Loucy (cell line): ENCODE measurements around the gene AGAP1.

Source experiments
- H2AFZ ChIP-seq: fragments of 200-600 bp; sonication (generic); 2 replicates; pipeline ENCODE4 v1.6.0; 2016; ENCODE audit warnings: antibody characterized with exemption, mild to moderate bottlenecking, low read length, moderate library complexity
- H3F3A ChIP-seq: fragments of 200-600 bp; 2 replicates; pipeline ENCODE4 v1.6.0; 2016; ENCODE audit warnings: antibody characterized with exemption, low read depth, mild to moderate bottlenecking
- H3K27me3 ChIP-seq: fragments of 200-600 bp; sonication (generic); 2 replicates; pipeline ENCODE4 v1.6.1; 2014; ENCODE audit warnings: low read length, mild to moderate bottlenecking; ENCODE audit not compliant: insufficient read depth, poor library complexity, severe bottlenecking
- H3K36me3 ChIP-seq: fragments of 200-600 bp; sonication (generic); 2 replicates; pipeline ENCODE4 v1.6.1; 2016; ENCODE audit warnings: low read length; ENCODE audit not compliant: insufficient read depth
- H3K4me1 ChIP-seq: fragments of 200-600 bp; sonication (generic); 2 replicates; pipeline ENCODE4 v1.5.1; 2014; ENCODE audit warnings: low read length, mild to moderate bottlenecking; ENCODE audit not compliant: insufficient read depth, poor library complexity, severe bottlenecking
- H3K4me2 ChIP-seq: fragments of 200-600 bp; sonication (generic); 2 replicates; pipeline ENCODE4 v1.6.0; 2014; ENCODE audit warnings: antibody characterized with exemption, low read length, low read depth, mild to moderate bottlenecking; ENCODE audit not compliant: poor library complexity, severe bottlenecking
- H3K4me3 ChIP-seq: fragments of 200-600 bp; sonication (generic); 2 replicates; pipeline ENCODE4 v1.5.1; 2014; ENCODE audit warnings: low read length, mild to moderate bottlenecking, mixed read lengths; ENCODE audit not compliant: poor library complexity, severe bottlenecking
- H3K79me2 ChIP-seq: fragments of 200-600 bp; sonication (generic); 2 replicates; pipeline ENCODE4 v1.6.1; 2014; ENCODE audit warnings: low read length; ENCODE audit not compliant: insufficient read depth
- H3K9ac ChIP-seq: fragments of 200-600 bp; sonication (generic); 2 replicates; pipeline ENCODE4 v1.6.0; 2014; ENCODE audit warnings: mild to moderate bottlenecking, low read depth, low read length, moderate library complexity; ENCODE audit not compliant: poor library complexity, severe bottlenecking
- H3K9me2 ChIP-seq: fragments of 200-600 bp; sonication (generic); replicated peaks from 2 replicates; pipeline ENCODE4 v1.6.1; 2016; ENCODE audit warnings: low read depth, low read length, mixed read lengths
- H3K9me3 ChIP-seq: fragments of 200-600 bp; sonication (generic); 2 replicates; pipeline ENCODE4 v1.6.1; 2014; ENCODE audit warnings: mild to moderate bottlenecking, antibody characterized with exemption, low read length, low read depth; ENCODE audit not compliant: insufficient read depth
- H4K20me1 ChIP-seq: fragments of 200-600 bp; sonication (generic); 2 replicates; pipeline ENCODE4 v1.6.0; 2014; ENCODE audit warnings: antibody characterized with exemption, low read length, mild to moderate bottlenecking; ENCODE audit not compliant: insufficient read depth, poor library complexity, severe bottlenecking
- CTCF ChIP-seq: fragments of 200-600 bp; sonication (generic); conservative IDR thresholded peaks from 2 replicates; pipeline ENCODE4 v1.5.1; 2014; ENCODE audit warnings: mild to moderate bottlenecking, antibody characterized with exemption, low read length
- EZH2phosphoT487 ChIP-seq: fragments of 200-600 bp; IDR thresholded peaks from 2 replicates; pipeline ENCODE4 v1.6.1; 2018; ENCODE audit warnings: antibody characterized with exemption, mild to moderate bottlenecking, moderate library complexity, borderline replicate concordance

The AGAP1 gene

GRCh38 chr2:236169151-236169721, 675.4 kb downstream of the AGAP1 start:
- Histone ChIP-seq H3F3A (no peaks in the 10 kb centered on the region), H3K4me1 (no peaks in the 10 kb centered on the region), H3K9ac (no peak overlapping the region), H3K36me3 (no peaks in the 10 kb centered on the region), H3K9me2 (no peaks in the 10 kb centered on the region), H3K9me3 (no peaks in the 10 kb centered on the region), H3K4me3 (no peak overlapping the region), H3K4me2 (no peak overlapping the region), H2AFZ (no peak overlapping the region), H4K20me1 (no peaks in the 10 kb centered on the region), H3K79me2 (no peaks in the 10 kb centered on the region), H3K27me3 (no peaks in the 10 kb centered on the region)
- TF ChIP-seq EZH2phosphoT487 = no peak
- no peak for TF ChIP-seq CTCF

DNA sequence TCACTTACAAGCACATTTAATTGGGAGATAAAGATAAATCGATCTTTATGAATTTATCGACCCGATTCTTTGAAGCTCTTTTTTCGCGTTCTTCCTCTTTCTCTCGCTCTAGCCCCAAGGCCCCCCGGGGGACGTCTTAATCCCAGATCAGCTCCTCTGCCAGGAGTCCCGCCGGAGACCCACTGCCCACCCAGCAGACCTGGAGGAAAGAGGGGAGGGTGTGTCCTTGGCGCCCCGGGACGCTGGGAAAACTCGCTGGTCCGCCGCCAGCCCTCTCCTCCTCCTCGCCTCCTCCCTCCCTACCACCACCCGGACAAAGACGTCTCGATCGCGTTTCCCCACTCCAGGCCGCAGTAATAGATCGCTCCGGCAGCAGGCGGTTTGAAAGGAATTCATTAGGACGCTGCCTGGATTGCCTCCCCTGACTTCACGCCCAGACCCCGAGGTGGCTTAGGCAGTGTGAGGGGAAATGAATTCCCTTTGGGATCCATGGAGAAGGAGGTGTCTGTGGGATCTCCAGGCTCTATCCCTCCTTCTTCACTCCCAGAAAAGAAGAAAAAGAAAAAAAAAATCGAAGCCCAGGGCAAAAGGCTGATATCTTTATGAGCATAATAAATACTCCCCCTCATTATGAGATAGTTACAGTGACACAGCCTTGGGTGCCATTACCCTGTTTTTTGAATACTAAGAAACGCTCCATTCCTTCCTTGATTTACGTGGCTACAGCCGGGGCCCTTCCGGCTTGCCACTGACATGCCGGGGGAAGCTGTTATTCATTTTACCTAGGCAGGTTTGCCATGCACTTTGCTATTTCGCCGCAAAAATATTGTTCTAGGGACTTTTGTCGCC, 676.1 kb downstream of the AGAP1 start:
- Histone ChIP-seq H3F3A (no peaks in the 10 kb centered on the region), H3K79me2 (no peaks in the 10 kb centered on the region), H3K9me2 (no peaks in the 10 kb centered on the region), H3K4me1 (no peaks in the 10 kb centered on the region), H3K9ac (no peak overlapping the region), H3K36me3 (no peaks in the 10 kb centered on the region), H3K27me3 (no peaks in the 10 kb centered on the region), H3K9me3 (no peaks in the 10 kb centered on the region), H4K20me1 (no peaks in the 10 kb centered on the region), H3K4me3 (no peak overlapping the region), H3K4me2 (no peak overlapping the region), H2AFZ (no peak overlapping the region)
- TF ChIP-seq EZH2phosphoT487 (no peak), CTCF (no peak)

DNA sequence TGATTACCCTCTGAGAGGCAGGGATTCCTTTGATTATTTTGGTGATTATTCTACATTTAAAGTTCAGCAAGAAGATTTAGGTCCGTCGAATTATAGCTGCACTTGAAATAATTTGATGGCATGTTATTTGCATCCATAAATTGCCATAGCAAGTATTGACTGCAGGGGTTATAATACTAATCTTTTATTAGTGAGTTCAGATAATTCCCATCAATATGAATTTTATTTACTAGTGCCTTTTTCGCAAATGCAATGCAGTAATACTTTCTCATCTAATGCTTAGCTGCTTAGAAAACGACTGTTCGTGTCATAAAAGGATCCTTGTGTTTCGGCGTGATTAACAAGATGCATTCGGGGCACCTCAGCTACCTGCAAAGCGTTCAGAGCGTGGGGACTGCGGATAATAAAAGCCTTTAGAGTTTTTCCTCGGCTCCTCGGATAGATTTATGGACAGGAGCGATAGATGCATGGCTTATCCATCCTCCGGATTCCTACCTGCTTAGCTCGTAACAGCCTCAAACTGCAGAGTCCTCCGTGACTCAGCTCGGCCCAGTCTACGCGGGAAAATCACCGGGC, 676.8 kb downstream of the AGAP1 start:
- TF ChIP-seq EZH2phosphoT487 (no peak), CTCF (no peak)
- no peak overlapping the region for H2AFZ ChIP-seq
- H3K4me1 ChIP-seq = no peaks in the 10 kb centered on the region
- H3K9ac ChIP-seq = no peak overlapping the region
- H3K4me2 ChIP-seq = no peak overlapping the region
- H3K27me3 ChIP-seq = no peaks in the 10 kb centered on the region
- H3K4me3 ChIP-seq = no peak overlapping the region
- no peaks in the 10 kb centered on the region for H3K9me3 ChIP-seq
- H3F3A ChIP-seq = no peaks in the 10 kb centered on the region
- no peaks in the 10 kb centered on the region for H3K36me3 ChIP-seq
- no peaks in the 10 kb centered on the region for H3K9me2 ChIP-seq
- H3K79me2 ChIP-seq = no peaks in the 10 kb centered on the region
- no peaks in the 10 kb centered on the region for H4K20me1 ChIP-seq
